Natural killer cell treated with Interleukin-12 subunit alpha and Interleukin-12 subunit beta and Interleukin-15 and Interleukin-18, amount 100 ng/mL, for 72 hours (primary cell): Measurements from ENCODE around the gene KCP. TPM values are rescaled to one million over a fixed set of nuclear protein-coding genes. Genes with fewer than 3 reads are reported as not detected.

Experiments used
- ATAC-seq, 2 donors: fragments of 150-1000 bp; cut with Tn5 transposase in 1 of 2; sonication (Bioruptor Pico), chemical (Tn5 transposase) in 1 of 2; 2 replicates each; pipeline ENCODE4 v1.10.0; 2021
- DNase-seq: peaks from one replicate; pipeline ENCODE4 v3.0.0; 2022; ENCODE audit warnings: low spot score
- H3K27ac Mint-ChIP-seq, 2 donors: 1 replicate in 1 of 2; 2 replicates in 1 of 2; pipeline ENCODE4 v1.8.0; 2022; ENCODE audit warnings: mixed read lengths in 2 of 2, mild to moderate bottlenecking in 1 of 2, moderate library complexity in 1 of 2
- H3K27me3 Mint-ChIP-seq, 2 donors: 1 replicate in 1 of 2; 2 replicates in 1 of 2; pipeline ENCODE4 v1.8.0; 2022; ENCODE audit warnings: mixed read lengths in 2 of 2
- H3K36me3 Mint-ChIP-seq: one replicate; pipeline ENCODE4 v1.8.0; 2022; ENCODE audit warnings: mixed read lengths
- H3K4me1 Mint-ChIP-seq, 2 donors: 1 replicate in 1 of 2; 2 replicates in 1 of 2; pipeline ENCODE4 v1.8.0; 2022; ENCODE audit warnings: low read depth in 2 of 2, mixed read lengths in 2 of 2, mild to moderate bottlenecking in 1 of 2
- H3K4me3 Mint-ChIP-seq: one replicate; pipeline ENCODE4 v1.8.0; 2022; ENCODE audit warnings: mixed read lengths
- H3K9me3 Mint-ChIP-seq: 2 replicates; pipeline ENCODE4 v1.8.0; 2022; ENCODE audit warnings: mixed read lengths
- total RNA-seq, 2 donors: library from RNA; stranded (reverse); gene quantifications; one replicate each; pipeline ENCODE4 v1.2.3, GENCODE V29; 2022

KCP gene
- total RNA-seq, 2 donors from 2014 or later = 0.17 to 1.1 TPM

- Mint-ChIP-seq H3K4me3 (no peak overlapping the region), H3K27ac (no peak overlapping the region), H3K4me1 (peaks cover 0 to 4% of the 10 kb centered on the region in 2 donors), H3K9me3 (no peaks in the 10 kb centered on the region), H3K27me3 (no peaks in the 10 kb centered on the region), H3K36me3 (no peaks in the 10 kb centered on the region)
- ATAC-seq (no peak), DNase-seq (no peak)
These were observed 75.2 kb downstream of the KCP start for GRCh38 chr7:128835231-128835751.

- no peak overlapping the region for H3K27ac Mint-ChIP-seq
- no peaks in the 10 kb centered on the region for H3K36me3 Mint-ChIP-seq
- DNase-seq (no peak), ATAC-seq (no peak)
- H3K27me3 Mint-ChIP-seq = peaks cover 8 to 9% of the 10 kb centered on the region in 2 donors
- peaks cover 0 to 8% of the 10 kb centered on the region in 2 donors for H3K4me1 Mint-ChIP-seq
- H3K9me3 Mint-ChIP-seq = no peaks in the 10 kb centered on the region
- no peak overlapping the region for H3K4me3 Mint-ChIP-seq
These were observed 76.6 kb downstream of the KCP start for GRCh38 chr7:128833946-128834325.

GRCh38 chr7:128833148-128833945 lies 77.2 kb downstream of the KCP start:
- Mint-ChIP-seq H3K4me3 (no peak overlapping the region), H3K36me3 (no peaks in the 10 kb centered on the region), H3K27ac (no peak overlapping the region), H3K9me3 (no peaks in the 10 kb centered on the region), H3K4me1 (peaks cover 0 to 8% of the 10 kb centered on the region in 2 donors), H3K27me3 (peaks cover 8 to 9% of the 10 kb centered on the region in 2 donors)
- no peak for ATAC-seq
- DNase-seq = no peak

- Mint-ChIP-seq H3K27me3 (peaks cover 8 to 9% of the 10 kb centered on the region in 2 donors), H3K4me1 (peaks cover 0 to 8% of the 10 kb centered on the region in 2 donors), H3K9me3 (no peaks in the 10 kb centered on the region), H3K27ac (no peak overlapping the region), H3K36me3 (no peaks in the 10 kb centered on the region), H3K4me3 (no peak overlapping the region)
- ATAC-seq (no peak), DNase-seq (no peak)
These were observed 77.7 kb downstream of the KCP start for GRCh38 chr7:128832880-128833147.

- Mint-ChIP-seq H3K27me3 (peaks cover 8 to 9% of the 10 kb centered on the region in 2 donors), H3K27ac (no peak overlapping the region), H3K36me3 (no peaks in the 10 kb centered on the region), H3K4me1 (peaks cover 0 to 8% of the 10 kb centered on the region in 2 donors), H3K4me3 (no peak overlapping the region), H3K9me3 (no peaks in the 10 kb centered on the region)
- DNase-seq (no peak), ATAC-seq (no peak)
These were observed 78.3 kb downstream of the KCP start for GRCh38 chr7:128831994-128832879.

GRCh38 chr7:128831178-128831993 lies 79.1 kb downstream of the KCP start:
- ATAC-seq (peak in 1 of 2 donors; percentile 2), DNase-seq (no peak)
- Mint-ChIP-seq H3K4me3 (no peak overlapping the region), H3K36me3 (no peaks in the 10 kb centered on the region), H3K27ac (no peak overlapping the region), H3K4me1 (peaks cover 0 to 8% of the 10 kb centered on the region in 2 donors), H3K27me3 (peaks cover 8 to 9% of the 10 kb centered on the region in 2 donors), H3K9me3 (no peaks in the 10 kb centered on the region)

GRCh38 chr7:128830231-128831177 lies 80.0 kb downstream of the KCP start, which contains the start of gene FLNC:
FLNC (plus strand) TSS chr7:128830406; CDS start chr7:128830638, 232 bp downstream.
- no peaks in the 10 kb centered on the region for H3K9me3 Mint-ChIP-seq
- peak within 1 kb of the TSS; percentile 51 for H3K4me3 Mint-ChIP-seq
- no peaks in the 10 kb centered on the region for H3K36me3 Mint-ChIP-seq
- no peak within 1 kb of the TSS for H3K27ac Mint-ChIP-seq
- peak; percentile 25 to 38 for ATAC-seq
- H3K4me1 Mint-ChIP-seq = peaks cover 0 to 8% of the 10 kb centered on the region in 2 donors
- no peak for DNase-seq
- peaks cover 8 to 9% of the 10 kb centered on the region in 2 donors for H3K27me3 Mint-ChIP-seq

- H3K4me3 Mint-ChIP-seq = no peak overlapping the region
- no peak for ATAC-seq
These were observed 80.9 kb downstream of the KCP start for GRCh38 chr7:128829391-128830166.

GRCh38 chr7:128827971-128828711 lies 82.4 kb downstream of the KCP start:
- no peak for DNase-seq
- ATAC-seq = no peak
- H3K27me3 Mint-ChIP-seq = peaks cover 8 to 9% of the 10 kb centered on the region in 2 donors

More at GRCh38 chr7:128829391-128830166, 80.9 kb downstream of the KCP start:
- no peak for DNase-seq
- Mint-ChIP-seq H3K27ac (no peak overlapping the region), H3K36me3 (no peaks in the 10 kb centered on the region), H3K27me3 (peaks cover 8 to 9% of the 10 kb centered on the region in 2 donors), H3K9me3 (no peaks in the 10 kb centered on the region), H3K4me1 (peaks cover 0 to 8% of the 10 kb centered on the region in 2 donors)

GRCh38 chr7:128827248-128827958 lies 83.1 kb downstream of the KCP start:
- no peak overlapping the region for H3K27ac Mint-ChIP-seq
- H3K27me3 Mint-ChIP-seq = peaks cover 8 to 9% of the 10 kb centered on the region in 2 donors
- peaks cover 0 to 8% of the 10 kb centered on the region in 2 donors for H3K4me1 Mint-ChIP-seq
- no peak for DNase-seq
- no peaks in the 10 kb centered on the region for H3K36me3 Mint-ChIP-seq
- no peaks in the 10 kb centered on the region for H3K9me3 Mint-ChIP-seq
- H3K4me3 Mint-ChIP-seq = no peak overlapping the region
- ATAC-seq = no peak

More at GRCh38 chr7:128827971-128828711, 82.4 kb downstream of the KCP start:
- Mint-ChIP-seq H3K9me3 (no peaks in the 10 kb centered on the region), H3K4me1 (peaks cover 0 to 8% of the 10 kb centered on the region in 2 donors), H3K36me3 (no peaks in the 10 kb centered on the region), H3K4me3 (no peak overlapping the region), H3K27ac (no peak overlapping the region)

- Mint-ChIP-seq H3K4me1 (peaks cover 0 to 8% of the 10 kb centered on the region in 2 donors), H3K4me3 (no peak overlapping the region), H3K27ac (no peak overlapping the region), H3K27me3 (peaks cover 8 to 9% of the 10 kb centered on the region in 2 donors), H3K9me3 (no peaks in the 10 kb centered on the region), H3K36me3 (no peaks in the 10 kb centered on the region)
- DNase-seq = no peak
- no peak for ATAC-seq
These were observed 83.6 kb downstream of the KCP start for GRCh38 chr7:128826916-128827247.
